ENCODE results near the gene SYMPK.
"Not testable (repeated sequence)": the region's sequence is repeated elsewhere in the genome, so short reads cannot be mapped to it uniquely, and the experiment has no call there.

The SYMPK gene

GRCh38 chr19:45885556-45886426 is 22.8 kb upstream of the SYMPK start, which contains the start of gene IRF2BP1:
Gene IRF2BP1, minus strand, starts transcription at chr19:45886141. Its CDS starts 367 bp downstream, at chr19:45885774.
- DNase-seq (ENCODE audit: low spot score): peak; percentile 93

- no peak for DNase-seq (ENCODE audit: low spot score)
Observed at GRCh38 chr19:45884682-45885555, 22.0 kb upstream of the SYMPK start.

GRCh38 chr19:45883881-45884681 is 21.1 kb upstream of the SYMPK start:
- DNase-seq (ENCODE audit: low spot score): no peak

- no peak for DNase-seq (ENCODE audit: low spot score)
Observed at GRCh38 chr19:45883586-45883880, 20.6 kb upstream of the SYMPK start.

- DNase-seq (ENCODE audit: low spot score): peak; percentile 89
Observed at GRCh38 chr19:45882652-45883585, 20.0 kb upstream of the SYMPK start.

- no peak for DNase-seq (ENCODE audit: low spot score)
Observed at GRCh38 chr19:45881909-45882528, 19.1 kb upstream of the SYMPK start.

- no peak for DNase-seq (ENCODE audit: low spot score)
Observed at GRCh38 chr19:45881082-45881908, 18.3 kb upstream of the SYMPK start.

GRCh38 chr19:45879971-45880370 is 17.0 kb upstream of the SYMPK start:
- no peak for DNase-seq (ENCODE audit: low spot score)

- DNase-seq (ENCODE audit: low spot score): peak; percentile 72
Observed at GRCh38 chr19:45879055-45879454, 16.1 kb upstream of the SYMPK start.

- no peak for DNase-seq (ENCODE audit: low spot score)
Observed at GRCh38 chr19:45878043-45878794, 15.3 kb upstream of the SYMPK start.

- no peak for DNase-seq (ENCODE audit: low spot score)
Observed at GRCh38 chr19:45876411-45877197, 13.7 kb upstream of the SYMPK start.

- no peak for DNase-seq (ENCODE audit: low spot score)
Observed at GRCh38 chr19:45876161-45876410, 13.1 kb upstream of the SYMPK start.

- no peak for DNase-seq (ENCODE audit: low spot score)
Observed at GRCh38 chr19:45874620-45874966, 11.6 kb upstream of the SYMPK start.

GRCh38 chr19:45873219-45873772 is 10.3 kb upstream of the SYMPK start:
- no peak for DNase-seq (ENCODE audit: low spot score)

- DNase-seq (ENCODE audit: low spot score): no peak
Observed at GRCh38 chr19:45872095-45872919, 9.4 kb upstream of the SYMPK start.

GRCh38 chr19:45870798-45871197 is 7.9 kb upstream of the SYMPK start:
- DNase-seq (ENCODE audit: low spot score): no peak

- DNase-seq (ENCODE audit: low spot score): not testable (repeated sequence)
Observed at GRCh38 chr19:45867241-45867640, 4.3 kb upstream of the SYMPK start.
